MV-4-11 (cell line): ENCODE data around the gene RUNDC1.
A peak's percentile ranks its signal among the peaks of the same experiment; 100 is the strongest.
"Not testable (repeated sequence)": the region's sequence is repeated elsewhere in the genome, so short reads cannot be mapped to it uniquely, and the experiment has no call there.

Experiments used
- DNase-seq: peaks from one replicate; lab custom pipeline; 2025; lab: John Stamatoyannopoulos, UW

RUNDC1 gene

DNA sequence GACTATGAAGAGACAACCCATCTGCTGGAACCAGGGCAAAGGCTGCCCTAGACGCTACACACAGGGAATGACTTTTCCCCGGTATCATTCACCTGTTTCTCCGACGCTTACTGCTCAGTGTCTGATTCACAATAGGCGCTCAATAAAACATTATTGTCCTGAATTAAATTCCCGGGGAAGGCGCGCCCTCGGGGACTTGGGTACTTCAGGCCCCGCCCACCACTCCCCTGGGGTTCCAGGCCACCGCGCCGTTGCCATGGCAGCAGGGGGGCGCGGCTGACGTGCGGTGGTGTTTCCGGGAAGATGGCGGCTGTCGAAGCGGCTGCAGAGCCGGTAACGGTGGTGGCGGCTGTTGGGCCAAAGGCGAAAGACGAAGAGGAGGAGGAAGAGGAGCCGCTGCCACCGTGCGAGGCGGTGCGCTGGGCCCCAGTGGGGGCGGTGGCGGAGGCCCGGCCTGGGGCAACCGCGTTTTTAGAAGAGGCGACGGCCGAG, at the start of gene RUNDC1:
Gene RUNDC1, plus strand, starts transcription at position 292 of the 492 bp plus-strand sequence. Its CDS starts 12 bp downstream, at position 304.
- DNase-seq: peak; percentile 81

DNA sequence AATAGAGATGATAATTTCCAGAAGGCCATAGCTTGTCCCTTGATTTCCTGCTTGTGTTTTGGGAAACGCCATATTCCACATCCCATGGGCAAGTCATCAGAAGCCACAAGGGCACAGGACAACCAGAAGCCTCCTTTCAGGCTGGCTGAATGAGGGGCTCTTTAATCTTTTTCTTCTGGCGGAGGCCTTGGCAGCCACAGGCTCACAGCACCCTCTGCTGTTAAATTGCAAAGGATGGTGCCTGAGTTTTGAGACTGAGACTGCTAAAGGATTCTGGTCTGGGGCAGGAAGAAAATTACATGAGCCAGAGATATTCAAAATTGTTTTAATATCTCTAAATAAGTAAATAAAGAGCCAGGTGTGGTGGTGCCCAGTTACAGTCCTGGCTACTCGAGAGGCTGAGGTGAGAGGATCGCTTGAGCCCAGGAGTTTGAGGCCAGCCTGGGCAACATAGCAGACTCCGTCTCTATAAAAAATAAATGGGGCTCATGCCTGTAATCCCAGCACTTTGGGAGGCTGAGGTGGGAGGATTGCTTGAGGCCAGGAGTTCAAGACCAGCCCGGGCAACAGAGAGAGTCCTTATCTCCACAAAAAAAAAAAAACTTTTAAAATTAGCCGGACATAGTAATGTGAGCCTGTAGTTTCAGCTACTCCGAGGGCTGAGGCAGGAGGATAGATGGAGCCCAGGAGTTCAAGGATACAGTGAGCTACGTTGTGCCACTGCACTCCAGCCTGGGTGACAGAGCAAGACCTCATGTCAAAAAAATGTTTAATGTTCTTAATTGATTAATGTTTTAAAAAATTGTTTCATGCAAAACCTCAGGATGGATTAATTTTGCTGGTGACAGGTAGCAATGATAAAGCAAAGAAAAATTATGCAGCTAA, 42.4 kb upstream of the RUNDC1 start:
- DNase-seq: peak; percentile 32

DNA sequence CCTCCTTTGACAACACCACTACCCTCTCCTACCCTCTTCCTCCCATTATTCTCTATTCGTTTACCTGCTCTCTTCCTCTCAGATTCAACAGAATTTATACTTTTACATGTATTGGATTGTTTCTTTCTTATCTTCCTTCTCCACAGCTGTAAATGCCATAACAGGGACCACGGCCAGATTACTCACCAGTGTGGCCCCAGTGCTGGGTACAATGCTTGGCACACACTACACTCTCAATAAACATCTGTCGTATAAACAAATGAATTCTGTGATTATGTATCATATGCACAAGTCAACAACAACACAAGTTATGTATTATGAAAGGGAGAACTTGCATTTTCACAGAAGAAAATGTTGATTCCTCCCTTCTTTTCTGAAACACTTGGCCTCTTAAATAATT, 36.2 kb upstream of the RUNDC1 start:
- DNase-seq: no peak

DNA sequence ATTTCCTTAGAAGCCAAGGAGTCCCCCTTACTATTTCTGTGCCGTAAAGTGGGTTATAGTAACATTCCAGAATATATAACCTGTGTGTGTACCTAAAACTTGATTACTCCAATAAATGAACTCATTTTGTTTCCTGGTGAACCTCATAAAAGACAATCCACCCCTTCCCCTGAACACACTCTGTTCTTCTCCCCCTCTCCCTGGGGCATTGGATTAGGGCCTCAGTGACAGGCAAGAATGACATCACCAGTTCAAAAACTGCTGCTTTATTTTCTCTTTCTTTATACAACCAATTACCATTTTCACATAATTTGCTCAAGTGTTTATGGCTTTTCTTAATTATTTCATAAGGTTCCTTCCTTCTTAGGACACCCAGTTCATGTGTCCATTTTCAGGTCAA, 33.6 kb upstream of the RUNDC1 start:
- no peak for DNase-seq

DNA sequence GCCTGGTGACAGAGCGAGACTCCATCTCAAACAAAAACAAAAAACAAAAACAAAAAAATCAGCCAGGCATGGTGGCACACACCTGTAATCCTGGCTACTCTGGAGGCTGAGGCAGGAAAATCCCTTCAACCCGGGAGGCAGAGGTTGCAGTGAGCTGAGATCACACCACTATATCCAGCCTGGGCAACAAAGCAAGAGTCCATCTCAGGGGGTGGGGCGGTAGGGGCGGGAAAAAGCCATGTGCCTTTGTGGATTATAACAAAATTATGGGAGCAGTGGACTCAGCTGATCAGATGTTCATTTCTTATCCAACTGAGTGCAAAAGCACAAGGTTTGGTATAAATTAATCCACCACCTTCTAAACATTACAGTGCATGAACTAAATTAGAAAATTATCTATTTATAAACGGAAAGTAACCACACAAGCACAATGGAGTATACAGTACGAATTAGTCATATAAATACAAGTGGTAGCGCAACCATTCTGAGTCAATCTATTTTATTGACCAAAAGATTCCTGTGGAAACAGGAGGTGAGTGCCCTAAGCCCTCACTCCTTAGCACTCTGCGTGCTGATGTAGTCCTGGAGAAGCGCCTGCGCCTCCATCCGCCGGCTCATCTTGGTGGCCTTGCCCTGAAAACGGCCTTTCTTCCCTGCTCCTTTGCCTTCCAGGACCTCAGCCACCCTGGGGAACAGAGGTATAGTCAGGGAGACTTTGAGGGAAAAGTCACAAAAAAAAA, 30.2 kb upstream of the RUNDC1 start:
- no peak for DNase-seq

DNA sequence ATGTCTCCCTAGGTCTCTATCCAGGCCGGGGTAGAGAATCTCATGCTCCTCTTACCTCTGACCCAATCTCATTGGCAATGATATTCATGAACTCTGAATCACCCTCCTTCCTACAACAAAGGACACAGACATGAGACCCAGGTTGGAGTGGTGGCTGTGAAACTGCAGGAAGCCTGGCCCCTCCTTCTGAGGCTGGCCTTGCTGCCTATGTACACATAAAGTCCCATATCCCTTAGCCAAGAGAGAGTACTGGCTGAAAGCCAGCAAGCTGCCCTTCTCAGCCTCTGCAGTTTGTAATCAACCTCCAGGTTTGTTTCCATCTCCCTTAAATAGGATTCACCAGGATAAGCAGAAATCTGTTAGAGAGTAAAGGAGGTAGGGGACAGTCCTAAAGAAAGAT, 26.7 kb upstream of the RUNDC1 start:
- no peak for DNase-seq

DNA sequence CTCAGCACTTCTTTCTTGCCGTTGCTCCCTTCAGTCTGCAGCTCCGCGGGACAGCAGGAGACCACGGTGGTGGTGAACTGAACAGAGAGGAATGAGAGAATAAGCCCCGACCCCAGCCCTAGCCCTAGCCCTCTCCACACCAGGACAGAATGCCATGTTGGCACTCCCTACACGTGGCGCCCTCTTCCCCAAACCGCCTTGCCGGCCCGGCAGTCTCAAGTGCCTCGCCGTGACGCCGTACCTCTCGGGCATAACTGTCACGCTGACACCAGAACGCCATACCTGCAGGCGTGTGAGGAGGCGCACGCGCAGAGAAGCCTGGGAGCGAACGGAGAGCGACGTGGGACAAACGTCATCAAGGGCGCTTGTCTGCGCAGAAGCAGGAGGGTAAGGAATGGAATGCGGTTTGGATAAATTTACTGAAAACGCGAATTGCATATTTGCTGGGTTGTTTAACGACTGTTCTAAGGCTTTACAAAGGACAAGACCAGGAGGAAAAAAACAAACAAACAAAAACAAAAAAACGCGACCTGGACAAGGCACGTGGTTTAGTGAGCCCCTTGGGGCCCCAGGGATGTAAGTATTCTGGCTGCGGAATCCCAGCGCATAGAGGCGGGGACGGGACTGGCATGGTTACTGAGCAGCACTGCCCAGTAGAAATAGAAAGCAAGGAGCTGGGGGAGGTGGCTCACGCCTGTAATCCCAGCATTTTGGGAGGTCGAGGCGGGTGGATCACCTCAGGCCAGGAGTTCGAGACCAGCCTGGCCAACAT, 16.0 kb upstream of the RUNDC1 start, which contains the start of gene AARSD1:
Gene AARSD1, minus strand, starts transcription at position 294 of the 772 bp plus-strand sequence. Its CDS starts 14 bp downstream, at position 280.
- peak; percentile 90 for DNase-seq

DNA sequence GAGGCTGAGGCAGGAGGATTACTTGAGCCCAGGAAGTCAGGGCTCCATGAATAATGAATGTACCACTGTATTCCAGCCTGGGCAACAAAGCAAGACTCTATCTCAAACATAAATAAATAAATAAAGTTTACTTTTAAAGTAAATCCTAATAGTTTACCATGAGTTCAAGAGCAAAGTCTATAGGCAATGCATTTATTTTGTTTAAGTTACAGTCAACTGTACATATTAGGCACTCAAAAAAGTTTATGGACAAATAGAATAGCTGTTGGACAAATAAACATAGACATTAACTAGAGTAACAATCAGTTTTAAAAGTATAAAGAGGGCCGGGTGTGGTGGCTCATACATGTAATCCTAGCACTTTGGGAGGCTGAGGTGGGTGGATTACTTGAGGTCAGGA, 12.4 kb upstream of the RUNDC1 start:
- no peak for DNase-seq

DNA sequence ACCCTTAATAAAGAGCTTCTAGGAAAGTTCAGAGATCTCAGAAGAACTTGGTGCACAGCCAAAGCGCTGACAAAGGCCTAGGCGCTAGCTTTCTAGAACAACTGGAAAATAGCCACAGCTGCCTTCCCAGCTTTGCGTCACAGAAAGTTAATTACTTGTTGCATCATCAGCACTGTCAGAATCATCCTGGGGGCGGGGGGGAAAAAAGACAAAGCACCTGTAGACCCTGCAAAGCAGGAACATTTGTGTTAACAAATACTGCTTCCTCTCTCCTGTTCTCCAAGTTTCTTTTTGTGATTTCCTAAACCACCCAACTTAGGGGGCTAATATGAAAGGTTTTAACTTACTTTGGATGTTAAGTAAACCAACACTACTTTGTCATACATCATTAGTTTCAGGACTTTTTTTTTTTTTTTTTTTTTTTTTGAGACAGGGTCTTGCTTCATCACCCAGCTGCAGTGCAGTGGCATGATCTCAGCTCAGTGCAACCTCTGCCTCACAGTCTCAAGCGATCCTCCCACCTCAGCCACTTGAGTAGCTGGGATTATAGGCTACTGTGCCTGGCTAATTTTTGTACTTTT, 11.3 kb upstream of the RUNDC1 start:
- peak; percentile 74 for DNase-seq

DNA sequence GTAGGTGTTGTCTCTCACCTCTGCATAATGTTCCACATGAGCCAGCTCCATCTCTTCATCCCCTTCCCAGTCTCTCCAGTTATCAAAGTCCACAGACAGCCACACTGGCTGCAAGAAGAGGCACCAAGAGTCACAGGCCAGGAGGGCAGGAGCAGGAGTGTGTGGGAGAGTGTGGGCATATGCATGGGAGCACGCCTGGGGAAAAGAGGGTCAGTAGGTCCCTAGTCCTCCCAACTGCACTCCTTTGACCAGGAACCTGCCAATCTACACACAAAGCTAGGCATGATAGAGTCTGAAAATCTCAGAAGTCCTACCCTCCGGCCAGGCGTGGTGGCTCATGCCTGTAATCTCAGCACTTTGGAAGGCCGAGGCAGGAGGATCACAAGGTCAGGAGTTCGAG, 8.8 kb upstream of the RUNDC1 start:
- DNase-seq: no peak

DNA sequence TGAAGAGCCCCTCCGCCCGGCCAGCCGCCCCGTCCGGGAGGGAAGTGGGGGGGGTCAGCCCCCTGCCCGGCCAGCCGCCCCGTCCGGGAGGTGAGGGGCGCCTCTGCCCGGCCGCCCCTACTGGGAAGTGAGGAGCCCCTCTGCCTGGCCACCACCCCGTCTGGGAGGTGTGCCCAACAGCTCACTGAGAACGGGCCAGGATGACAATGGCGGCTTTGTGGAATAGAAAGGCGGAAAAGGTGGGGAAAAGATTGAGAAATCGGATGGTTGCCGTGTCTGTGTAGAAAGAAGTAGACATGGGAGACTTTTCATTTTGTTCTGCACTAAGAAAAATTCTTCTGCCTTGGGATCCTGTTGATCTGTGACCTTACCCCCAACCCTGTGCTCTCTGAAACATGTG, 7.0 kb upstream of the RUNDC1 start:
- not testable (repeated sequence) for DNase-seq

DNA sequence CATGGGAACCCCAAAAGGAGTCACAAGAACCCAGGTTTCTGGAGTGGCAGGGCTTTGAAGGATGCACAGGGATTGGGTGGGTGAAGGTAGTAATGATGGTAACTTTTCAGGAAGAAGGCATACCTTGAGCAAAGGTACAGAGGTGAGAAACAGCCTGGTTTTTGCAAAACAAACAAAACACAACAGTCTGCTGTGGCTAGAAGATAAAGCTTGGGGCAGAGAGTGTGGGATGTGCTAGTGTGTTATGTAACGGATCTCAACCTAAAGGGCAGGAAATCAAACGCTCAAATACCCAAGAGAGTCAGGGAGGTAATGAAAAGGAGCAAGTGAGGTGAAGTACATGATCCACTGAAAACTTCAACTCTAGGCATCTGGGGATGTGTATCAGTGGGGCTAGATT, 5.1 kb upstream of the RUNDC1 start:
- DNase-seq: no peak

DNA sequence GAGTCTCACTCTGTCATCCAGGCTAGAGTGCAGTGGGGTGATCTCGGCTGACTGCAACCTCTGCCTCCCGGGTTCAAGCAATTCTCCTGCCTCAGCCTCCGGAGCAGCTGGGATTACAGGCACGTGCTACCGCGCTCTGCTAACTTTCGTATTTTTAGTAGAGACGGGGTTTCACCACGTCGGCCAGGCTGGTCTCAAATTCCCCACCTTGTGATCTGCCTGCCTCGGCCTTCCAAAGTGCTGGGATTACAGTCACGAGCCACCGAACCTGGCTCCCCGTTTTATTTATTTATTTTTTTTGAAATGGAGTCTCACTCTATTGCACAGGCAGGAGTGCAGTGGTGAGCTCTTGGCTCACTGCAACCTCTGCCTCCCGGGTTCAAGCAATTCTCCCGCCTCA, 4.7 kb upstream of the RUNDC1 start:
- not testable (repeated sequence) for DNase-seq

DNA sequence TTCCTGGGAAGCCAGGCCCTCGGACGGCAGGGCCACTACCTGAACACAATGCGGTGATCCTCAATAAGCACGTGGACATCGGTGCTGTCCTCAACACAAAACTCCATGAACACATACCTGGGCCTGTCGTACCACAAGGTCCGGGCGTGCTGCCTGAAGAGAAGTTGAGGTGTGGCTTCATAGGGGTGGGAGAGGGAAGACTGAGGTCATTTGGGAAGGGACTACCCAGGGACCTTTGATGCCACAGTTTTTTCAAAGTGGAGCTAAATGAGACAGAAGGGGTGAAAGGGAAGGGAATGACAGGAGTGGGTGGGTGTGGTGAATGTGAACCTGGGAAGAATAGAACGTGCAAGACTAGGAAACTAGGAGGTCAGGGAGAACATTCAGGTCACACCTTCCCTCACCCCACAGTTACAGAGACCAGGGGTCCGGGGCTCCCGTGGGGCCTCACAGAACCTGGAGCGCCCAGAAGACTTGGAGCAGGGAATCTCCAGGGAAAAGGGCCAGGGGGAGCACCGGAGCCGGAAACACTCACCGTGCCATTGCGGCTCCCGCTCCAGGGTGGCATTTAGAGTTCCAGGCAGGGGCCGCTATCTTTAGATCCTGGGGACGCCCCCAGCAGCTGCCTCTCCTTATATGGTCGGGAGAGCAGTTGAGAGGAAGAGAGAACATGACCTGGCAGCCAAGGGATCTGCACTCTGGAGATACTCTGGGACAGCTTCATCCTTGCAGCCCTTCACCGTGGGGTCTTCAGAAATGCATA, 673 bp upstream of the RUNDC1 start, which contains the start of gene PTGES3L:
Gene PTGES3L, minus strand, starts transcription at position 570 of the 763 bp plus-strand sequence. Its CDS starts 27 bp downstream, at position 543.
- peak; percentile 62 for DNase-seq

DNA sequence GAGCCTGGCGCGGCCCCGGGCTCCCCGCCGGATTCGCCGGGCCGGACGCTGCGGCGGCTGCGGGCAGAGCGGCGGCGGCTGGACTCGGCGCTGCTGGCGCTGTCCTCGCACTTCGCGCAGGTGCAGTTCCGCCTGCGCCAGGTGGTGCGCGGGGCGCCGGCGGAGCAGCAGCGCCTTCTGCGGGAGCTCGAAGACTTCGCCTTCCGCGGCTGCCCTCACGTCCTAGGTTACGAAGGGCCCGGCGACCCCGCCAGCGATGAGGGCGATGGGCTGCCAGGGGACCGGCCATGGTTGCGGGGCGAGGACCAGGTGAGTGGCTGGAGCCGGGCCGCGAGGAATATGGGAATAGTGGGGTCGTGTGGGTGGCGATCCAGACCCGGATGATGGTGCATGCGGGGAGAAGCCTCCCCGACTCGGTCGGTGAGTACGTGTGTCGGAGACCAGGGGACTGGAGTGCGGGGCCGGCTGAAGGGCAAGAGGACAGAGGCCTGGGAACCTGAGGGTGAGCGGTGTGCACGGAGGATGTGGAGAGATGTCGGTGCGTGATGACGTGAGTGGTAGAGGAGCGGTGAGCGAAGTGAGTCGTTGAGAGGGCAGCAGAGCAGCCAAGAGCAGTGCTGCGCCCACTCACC, 517 bp downstream of the RUNDC1 start:
- peak; percentile 10 for DNase-seq

DNA sequence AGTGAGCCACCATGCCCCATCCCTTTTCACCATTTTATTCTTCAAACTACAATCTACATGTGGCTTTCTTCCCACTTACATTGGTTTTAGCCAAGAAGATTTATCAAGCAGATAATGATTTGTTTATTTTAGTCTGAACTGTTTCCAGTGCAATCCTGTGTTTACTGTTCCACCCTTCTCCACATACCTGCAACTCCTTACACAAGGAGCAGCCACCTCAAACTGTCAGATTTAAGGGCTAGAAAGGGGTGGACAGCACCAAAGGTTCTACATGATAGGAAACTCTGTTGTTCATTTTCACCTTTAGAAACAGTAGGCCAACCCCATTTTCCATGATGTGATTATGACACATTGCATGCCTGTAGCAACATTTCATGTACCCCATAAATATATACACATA, 1.9 kb downstream of the RUNDC1 start:
- no peak for DNase-seq

DNA sequence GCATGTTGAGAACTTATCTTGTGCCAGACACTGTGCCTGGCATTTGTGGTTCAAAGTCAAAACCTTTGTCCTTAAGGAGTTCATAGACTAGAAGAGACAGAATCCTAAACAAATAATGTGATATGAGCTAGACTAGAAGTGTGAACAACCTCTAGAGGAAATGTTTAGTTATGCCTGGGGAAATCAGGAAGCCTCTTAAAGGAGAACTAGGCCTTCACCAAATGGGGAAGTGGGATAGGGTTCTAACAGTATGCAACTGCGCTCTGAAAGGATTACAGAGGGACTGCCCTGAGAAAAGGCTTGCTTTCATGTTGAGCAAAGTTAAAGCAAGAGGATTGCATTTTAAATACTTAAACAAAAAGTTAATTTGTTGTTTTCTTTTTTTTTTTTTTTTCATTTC, 4.9 kb downstream of the RUNDC1 start:
- peak; percentile 97 for DNase-seq

DNA sequence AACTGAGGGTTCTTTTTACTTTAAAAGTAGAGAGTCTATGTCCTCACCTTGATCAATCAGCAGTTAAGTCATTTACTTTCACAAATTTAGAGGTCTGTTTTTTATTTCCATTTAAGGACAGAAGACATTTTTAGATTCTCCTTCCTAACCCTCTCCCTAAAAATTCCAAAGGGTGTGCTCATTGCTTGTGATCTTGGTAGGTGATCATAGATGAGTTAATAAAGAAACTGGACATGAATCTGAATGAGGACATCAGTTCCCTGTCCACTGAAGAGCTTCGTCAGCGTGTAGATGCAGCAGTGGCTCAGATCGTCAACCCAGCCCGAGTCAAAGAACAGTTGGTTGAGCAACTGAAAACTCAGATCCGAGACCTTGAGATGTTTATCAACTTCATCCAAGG, 8.8 kb downstream of the RUNDC1 start:
- no peak for DNase-seq

DNA sequence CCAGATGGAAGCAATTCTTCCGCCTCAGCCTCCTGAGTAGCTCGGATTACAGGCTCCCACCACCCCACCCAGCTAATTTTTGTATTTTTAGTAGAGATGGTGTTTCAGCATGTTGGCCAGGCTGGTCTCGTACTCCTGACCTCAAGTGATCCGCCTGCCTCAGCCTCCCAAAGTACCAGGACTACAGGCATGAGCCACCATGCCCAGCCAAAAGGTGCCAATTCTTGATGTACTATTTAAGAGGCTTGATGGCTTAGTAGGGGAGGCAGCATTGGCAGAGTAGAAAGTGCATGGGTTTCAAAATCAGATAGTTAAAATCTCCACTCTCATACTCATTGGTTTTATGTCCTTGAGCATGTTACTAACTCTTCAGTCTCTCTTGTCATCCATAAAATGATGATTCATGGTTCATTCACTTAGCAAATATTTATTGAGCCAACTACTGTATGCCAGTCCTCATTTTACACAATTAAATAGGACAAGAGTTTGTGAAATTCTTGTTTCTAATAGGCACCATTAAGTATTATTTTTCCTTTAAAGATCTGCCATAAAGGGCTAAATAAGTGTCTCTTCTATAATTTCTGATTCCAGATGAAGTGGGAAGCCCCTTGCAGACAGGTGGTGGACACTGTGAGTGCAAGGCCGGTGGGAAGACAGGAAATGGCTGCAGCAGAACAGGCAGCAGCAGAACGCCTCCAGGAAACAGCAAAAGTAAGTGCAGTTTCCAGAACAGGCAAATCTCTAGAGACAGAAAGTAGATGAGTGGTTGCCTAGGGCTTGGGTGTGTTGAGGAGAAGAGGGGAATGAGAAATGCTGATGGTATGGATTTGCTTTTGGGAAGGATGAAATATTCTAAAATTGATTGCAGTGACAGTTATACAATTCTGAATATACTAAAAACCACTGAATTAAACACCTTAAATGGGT, 9.6 kb downstream of the RUNDC1 start:
- DNase-seq: no peak
